ENCODE data around the gene GTF2F2. TPM values are rescaled to one million over a fixed set of nuclear protein-coding genes. Genes with fewer than 3 reads are reported as not detected.
"Not testable (repeated sequence)": the region's sequence is repeated elsewhere in the genome, so short reads cannot be mapped to it uniquely, and the experiment has no call there.

GTF2F2 gene
- polyA plus RNA-seq, 2 donors, result 15.1 to 19.0 TPM

- H3K9me3 ChIP-seq (ENCODE audit: control insufficient read depth in 2 of 2, insufficient read depth in 1 of 2, low read depth in 1 of 2, low read length in 1 of 2), result no peaks in the 10 kb centered on the region
- H3K4me1 ChIP-seq (ENCODE audit: control insufficient read depth in 2 of 2, insufficient read depth in 2 of 2, low read length in 1 of 2), result no peaks in the 10 kb centered on the region
- WGBS, 2 donors, result 86 to 89% methylated on average over 3 of the region's 3 CpGs
- H3K4me3 ChIP-seq (ENCODE audit: low read depth in 1 of 2, low read length in 2 of 2), result no peak overlapping the region
- H3K36me3 ChIP-seq (ENCODE audit: control insufficient read depth in 2 of 2, insufficient read depth in 2 of 2, low read length in 1 of 2), result no peaks in the 10 kb centered on the region
- no peak overlapping the region for H3K27ac ChIP-seq (ENCODE audit: low read depth in 2 of 2, low read length in 1 of 2)
- no peaks in the 10 kb centered on the region for H3K27me3 ChIP-seq (ENCODE audit: control insufficient read depth in 1 of 2, insufficient read depth in 2 of 2, low read length in 2 of 2)
Observed at GRCh38 chr13:45282994-45283393, 162.7 kb downstream of the GTF2F2 start.

- H3K27me3 ChIP-seq (ENCODE audit: control insufficient read depth in 1 of 2, insufficient read depth in 2 of 2, low read length in 2 of 2), result no peaks in the 10 kb centered on the region
- H3K36me3 ChIP-seq (ENCODE audit: control insufficient read depth in 2 of 2, insufficient read depth in 2 of 2, low read length in 1 of 2), result no peaks in the 10 kb centered on the region
- H3K27ac ChIP-seq (ENCODE audit: low read depth in 2 of 2, low read length in 1 of 2), result no peak overlapping the region
- no peaks in the 10 kb centered on the region for H3K4me1 ChIP-seq (ENCODE audit: control insufficient read depth in 2 of 2, insufficient read depth in 2 of 2, low read length in 1 of 2)
- no peaks in the 10 kb centered on the region for H3K9me3 ChIP-seq (ENCODE audit: control insufficient read depth in 2 of 2, insufficient read depth in 1 of 2, low read depth in 1 of 2, low read length in 1 of 2)
- H3K4me3 ChIP-seq (ENCODE audit: low read depth in 1 of 2, low read length in 2 of 2), result no peak overlapping the region
- 68 to 83% methylated on average over 3 of the region's 3 CpGs for WGBS, 2 donors
Observed at GRCh38 chr13:45289936-45290563, 169.7 kb downstream of the GTF2F2 start.

- H3K4me3 ChIP-seq (ENCODE audit: low read depth in 1 of 2, low read length in 2 of 2), result no peak overlapping the region
- no peaks in the 10 kb centered on the region for H3K36me3 ChIP-seq (ENCODE audit: control insufficient read depth in 2 of 2, insufficient read depth in 2 of 2, low read length in 1 of 2)
- H3K4me1 ChIP-seq (ENCODE audit: control insufficient read depth in 2 of 2, insufficient read depth in 2 of 2, low read length in 1 of 2), result no peaks in the 10 kb centered on the region
- H3K27me3 ChIP-seq (ENCODE audit: control insufficient read depth in 1 of 2, insufficient read depth in 2 of 2, low read length in 2 of 2), result no peaks in the 10 kb centered on the region
- no peak overlapping the region for H3K27ac ChIP-seq (ENCODE audit: low read depth in 2 of 2, low read length in 1 of 2)
- no peaks in the 10 kb centered on the region for H3K9me3 ChIP-seq (ENCODE audit: control insufficient read depth in 2 of 2, insufficient read depth in 1 of 2, low read depth in 1 of 2, low read length in 1 of 2)
- 69 to 73% methylated on average over 1 of the region's 1 CpG for WGBS, 2 donors
Observed at GRCh38 chr13:45292176-45292575, 171.9 kb downstream of the GTF2F2 start.

GRCh38 chr13:45295536-45295935, 175.2 kb downstream of the GTF2F2 start:
- Histone ChIP-seq H3K36me3 (ENCODE audit: control insufficient read depth in 2 of 2, insufficient read depth in 2 of 2, low read length in 1 of 2) (no peaks in the 10 kb centered on the region), H3K4me1 (ENCODE audit: control insufficient read depth in 2 of 2, insufficient read depth in 2 of 2, low read length in 1 of 2) (no peaks in the 10 kb centered on the region), H3K27me3 (ENCODE audit: control insufficient read depth in 1 of 2, insufficient read depth in 2 of 2, low read length in 2 of 2) (no peaks in the 10 kb centered on the region), H3K9me3 (ENCODE audit: control insufficient read depth in 2 of 2, insufficient read depth in 1 of 2, low read depth in 1 of 2, low read length in 1 of 2) (no peaks in the 10 kb centered on the region), H3K27ac (ENCODE audit: low read depth in 2 of 2, low read length in 1 of 2) (no peak overlapping the region), H3K4me3 (ENCODE audit: low read depth in 1 of 2, low read length in 2 of 2) (no peak overlapping the region)
- WGBS, 2 donors, result 69 to 76% methylated on average over 7 of the region's 7 CpGs

GRCh38 chr13:45296259-45296658, 175.9 kb downstream of the GTF2F2 start:
- Histone ChIP-seq H3K27me3 (ENCODE audit: control insufficient read depth in 1 of 2, insufficient read depth in 2 of 2, low read length in 2 of 2) (no peaks in the 10 kb centered on the region), H3K27ac (ENCODE audit: low read depth in 2 of 2, low read length in 1 of 2) (no peak overlapping the region), H3K36me3 (ENCODE audit: control insufficient read depth in 2 of 2, insufficient read depth in 2 of 2, low read length in 1 of 2) (no peaks in the 10 kb centered on the region), H3K4me1 (ENCODE audit: control insufficient read depth in 2 of 2, insufficient read depth in 2 of 2, low read length in 1 of 2) (no peaks in the 10 kb centered on the region), H3K4me3 (ENCODE audit: low read depth in 1 of 2, low read length in 2 of 2) (no peak overlapping the region), H3K9me3 (ENCODE audit: control insufficient read depth in 2 of 2, insufficient read depth in 1 of 2, low read depth in 1 of 2, low read length in 1 of 2) (no peaks in the 10 kb centered on the region)

GRCh38 chr13:45297456-45298205, 177.3 kb downstream of the GTF2F2 start:
- 76 to 81% methylated on average over 7 of the region's 7 CpGs for WGBS, 2 donors
- H3K9me3 ChIP-seq (ENCODE audit: control insufficient read depth in 2 of 2, insufficient read depth in 1 of 2, low read depth in 1 of 2, low read length in 1 of 2), result no peaks in the 10 kb centered on the region
- no peaks in the 10 kb centered on the region for H3K27me3 ChIP-seq (ENCODE audit: control insufficient read depth in 1 of 2, insufficient read depth in 2 of 2, low read length in 2 of 2)
- H3K4me1 ChIP-seq (ENCODE audit: control insufficient read depth in 2 of 2, insufficient read depth in 2 of 2, low read length in 1 of 2), result no peaks in the 10 kb centered on the region
- H3K4me3 ChIP-seq (ENCODE audit: low read depth in 1 of 2, low read length in 2 of 2), result no peak overlapping the region
- H3K27ac ChIP-seq (ENCODE audit: low read depth in 2 of 2, low read length in 1 of 2), result no peak overlapping the region
- H3K36me3 ChIP-seq (ENCODE audit: control insufficient read depth in 2 of 2, insufficient read depth in 2 of 2, low read length in 1 of 2), result no peaks in the 10 kb centered on the region

GRCh38 chr13:45298206-45298505, 177.8 kb downstream of the GTF2F2 start:
- no peaks in the 10 kb centered on the region for H3K4me1 ChIP-seq (ENCODE audit: control insufficient read depth in 2 of 2, insufficient read depth in 2 of 2, low read length in 1 of 2)
- whole genome bisulfite sequencing, 2 donors, result 76 to 87% methylated on average over 2 of the region's 2 CpGs
- no peak overlapping the region for H3K27ac ChIP-seq (ENCODE audit: low read depth in 2 of 2, low read length in 1 of 2)
- no peaks in the 10 kb centered on the region for H3K27me3 ChIP-seq (ENCODE audit: control insufficient read depth in 1 of 2, insufficient read depth in 2 of 2, low read length in 2 of 2)
- no peaks in the 10 kb centered on the region for H3K9me3 ChIP-seq (ENCODE audit: control insufficient read depth in 2 of 2, insufficient read depth in 1 of 2, low read depth in 1 of 2, low read length in 1 of 2)
- no peaks in the 10 kb centered on the region for H3K36me3 ChIP-seq (ENCODE audit: control insufficient read depth in 2 of 2, insufficient read depth in 2 of 2, low read length in 1 of 2)
- no peak overlapping the region for H3K4me3 ChIP-seq (ENCODE audit: low read depth in 1 of 2, low read length in 2 of 2)

- H3K9me3 ChIP-seq (ENCODE audit: control insufficient read depth in 2 of 2, insufficient read depth in 1 of 2, low read depth in 1 of 2, low read length in 1 of 2); H3K4me3 ChIP-seq (ENCODE audit: low read depth in 1 of 2, low read length in 2 of 2); H3K36me3 ChIP-seq (ENCODE audit: control insufficient read depth in 2 of 2, insufficient read depth in 2 of 2, low read length in 1 of 2); H3K27me3 ChIP-seq (ENCODE audit: control insufficient read depth in 1 of 2, insufficient read depth in 2 of 2, low read length in 2 of 2); H3K27ac ChIP-seq (ENCODE audit: low read depth in 2 of 2, low read length in 1 of 2); H3K4me1 ChIP-seq (ENCODE audit: control insufficient read depth in 2 of 2, insufficient read depth in 2 of 2, low read length in 1 of 2): not testable (repeated sequence)
- WGBS, 2 donors, result 95 to 99% methylated on average over 3 of the region's 3 CpGs
Observed at GRCh38 chr13:45298550-45298949, 178.2 kb downstream of the GTF2F2 start.

GRCh38 chr13:45299194-45299593, 178.9 kb downstream of the GTF2F2 start:
- no peaks in the 10 kb centered on the region for H3K4me1 ChIP-seq (ENCODE audit: control insufficient read depth in 2 of 2, insufficient read depth in 2 of 2, low read length in 1 of 2)
- no peaks in the 10 kb centered on the region for H3K36me3 ChIP-seq (ENCODE audit: control insufficient read depth in 2 of 2, insufficient read depth in 2 of 2, low read length in 1 of 2)
- 70 to 72% methylated on average over 3 of the region's 3 CpGs for WGBS, 2 donors

More at GRCh38 chr13:45299194-45299593, 178.9 kb downstream of the GTF2F2 start:
- no peak overlapping the region for H3K4me3 ChIP-seq (ENCODE audit: low read depth in 1 of 2, low read length in 2 of 2)
- no peak overlapping the region for H3K27ac ChIP-seq (ENCODE audit: low read depth in 2 of 2, low read length in 1 of 2)
- H3K9me3 ChIP-seq (ENCODE audit: control insufficient read depth in 2 of 2, insufficient read depth in 1 of 2, low read depth in 1 of 2, low read length in 1 of 2), result no peaks in the 10 kb centered on the region
- no peaks in the 10 kb centered on the region for H3K27me3 ChIP-seq (ENCODE audit: control insufficient read depth in 1 of 2, insufficient read depth in 2 of 2, low read length in 2 of 2)
